HT1080 (cell line): ENCODE measurements around the gene MFAP3L. TPM values are rescaled to one million over a fixed set of nuclear protein-coding genes. Genes with fewer than 3 reads are reported as not detected.
A peak's percentile ranks its signal among the peaks of the same experiment; 100 is the strongest.

Experiments
- DNase-seq: peaks from one replicate; pipeline ENCODE4 v3.0.0-alpha.2; 2015; ENCODE audit warnings: low read depth
- total RNA-seq: library from RNA; depleted of rRNA; stranded (reverse); fragments of >200 nt; shearing (Covaris generic); gene quantifications from 2 replicates; pipeline ENCODE4 v1.2.3, GENCODE V29; 2014

The MFAP3L gene
- total RNA-seq, 1 experiment from 2014 or later: 18.2 TPM

DNA sequence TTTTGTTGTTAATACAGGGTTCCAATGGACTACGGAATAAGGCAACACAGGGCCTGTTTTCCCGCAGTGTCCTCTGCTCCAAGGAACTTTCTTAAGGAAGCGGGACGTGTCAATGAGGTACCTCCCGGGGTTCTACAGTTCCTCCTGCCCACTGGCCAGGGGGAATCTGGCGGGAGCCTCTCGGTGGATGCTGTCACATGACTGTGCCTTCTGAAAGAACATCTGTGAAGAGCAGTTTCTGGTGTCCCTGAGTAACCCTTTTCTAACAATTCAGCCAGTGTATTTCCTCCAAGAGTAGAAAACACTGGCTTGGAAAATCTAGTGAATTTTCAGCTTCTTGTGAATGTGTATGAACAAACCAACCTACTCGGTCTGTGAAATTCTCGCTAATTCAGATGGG, 32.7 kb downstream of the MFAP3L start:
- no peak for DNase-seq

DNA sequence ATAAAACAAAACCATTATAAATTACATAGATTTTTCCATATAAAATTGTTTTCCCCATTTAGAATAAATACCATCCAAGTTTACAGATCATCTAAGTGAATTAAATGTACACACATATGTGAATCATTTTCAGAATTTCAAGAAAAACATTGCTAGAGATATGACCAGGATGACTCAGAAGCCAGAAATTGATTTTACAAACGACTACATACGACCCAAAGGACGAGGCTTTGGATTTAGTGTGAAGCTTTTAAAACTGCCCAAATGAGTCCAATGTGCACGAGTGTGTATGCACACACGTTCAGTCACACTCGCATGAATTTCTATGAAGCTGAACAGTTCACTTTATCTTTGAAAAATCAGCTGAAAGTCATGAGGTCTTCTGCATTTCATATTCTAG, 37.9 kb downstream of the MFAP3L start:
- DNase-seq: no peak

DNA sequence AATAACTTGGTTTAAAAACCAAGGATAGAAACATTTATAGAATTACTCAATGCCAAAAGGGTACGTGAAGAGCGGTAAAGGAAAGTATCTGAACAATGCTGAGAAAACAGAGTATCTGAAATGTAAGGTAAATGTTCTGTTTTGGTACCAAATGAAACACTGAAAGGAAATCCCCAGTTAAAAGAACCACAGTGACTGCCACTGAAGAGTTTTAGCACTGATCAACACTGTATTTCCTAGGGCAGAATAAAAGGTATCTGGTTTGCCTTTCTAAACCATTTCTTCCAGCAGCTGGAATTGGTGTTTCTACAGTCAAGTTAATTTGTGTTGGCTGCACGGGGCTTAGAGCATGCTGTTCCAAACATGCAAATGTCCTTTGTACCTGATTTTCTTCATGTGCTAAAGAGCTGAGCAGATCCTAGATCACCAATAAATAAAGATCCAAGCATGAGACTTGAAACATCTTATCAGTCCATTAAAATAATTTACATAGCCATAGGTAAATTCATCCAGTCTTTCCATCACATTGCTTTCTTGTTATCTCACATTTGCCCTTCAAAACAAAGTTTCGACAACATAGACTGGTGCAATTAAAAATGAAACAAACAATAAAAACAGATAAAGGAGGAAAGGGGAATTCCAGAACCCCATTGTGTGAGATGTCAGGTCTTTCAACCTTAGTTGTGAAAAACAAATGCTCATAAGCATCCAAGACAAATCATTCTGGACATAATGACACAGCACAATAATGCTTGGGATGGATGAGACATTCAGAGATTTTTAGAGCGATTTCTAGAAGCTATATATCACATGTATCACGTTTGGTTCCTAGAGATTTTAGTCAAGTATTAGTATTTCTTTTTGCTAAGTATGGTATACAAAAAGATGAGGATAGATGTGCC, 38.6 kb downstream of the MFAP3L start:
- no peak for DNase-seq

DNA sequence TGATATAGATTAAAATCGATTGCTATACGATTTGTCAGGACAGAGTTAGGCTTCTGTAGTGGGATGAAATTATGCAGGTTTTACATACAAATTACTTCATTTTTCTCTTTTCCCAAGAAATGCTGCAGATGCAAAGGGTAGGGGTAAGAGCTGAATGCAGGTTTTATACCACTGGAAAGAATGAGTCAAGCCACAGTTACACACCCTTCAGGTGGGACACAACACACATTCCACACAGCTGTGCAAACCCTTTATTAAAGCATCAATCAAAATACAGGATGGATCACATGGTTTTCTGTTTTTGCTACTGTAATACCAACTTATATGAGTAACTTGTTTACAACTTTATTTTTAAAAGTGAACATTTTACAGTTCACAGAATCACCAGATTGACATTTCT, 39.8 kb downstream of the MFAP3L start:
- DNase-seq: no peak

DNA sequence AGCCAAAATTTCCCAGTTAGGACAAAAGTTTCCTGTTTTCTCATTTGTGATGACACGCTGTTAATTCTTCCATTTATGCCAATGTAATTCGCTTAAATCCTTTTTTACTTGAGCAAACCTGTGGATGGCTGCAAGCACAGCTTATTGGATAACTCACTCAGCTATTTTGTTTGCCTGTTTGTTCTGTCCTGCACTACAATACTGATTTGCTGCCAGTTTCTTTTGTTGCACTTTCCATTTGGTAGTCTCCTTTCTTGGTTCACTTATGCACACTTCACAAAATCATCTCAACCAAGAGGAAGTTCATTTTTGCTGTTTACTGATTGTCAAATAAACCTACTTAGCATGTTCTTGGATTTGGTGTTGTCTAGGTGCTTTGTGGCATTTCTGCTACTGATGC, 40.3 kb downstream of the MFAP3L start:
- DNase-seq: no peak

DNA sequence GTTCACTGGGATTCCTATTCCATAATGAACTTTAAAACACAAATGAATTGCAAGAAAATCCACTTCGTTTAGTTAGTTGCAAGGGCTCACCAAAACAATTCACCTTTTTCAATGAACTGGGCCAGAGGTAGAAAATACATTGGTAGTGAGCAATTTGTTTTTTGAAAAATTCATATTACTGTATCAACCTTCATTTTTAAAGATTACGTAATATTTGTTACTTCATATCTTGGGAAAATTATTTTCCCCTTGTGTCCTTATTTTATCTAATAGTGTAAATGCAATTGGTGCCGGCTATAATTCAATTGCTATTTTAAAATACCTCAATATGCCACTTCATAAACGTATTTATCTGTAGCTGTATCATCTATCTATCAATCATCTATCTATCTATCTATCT, 41.5 kb downstream of the MFAP3L start:
- no peak for DNase-seq

DNA sequence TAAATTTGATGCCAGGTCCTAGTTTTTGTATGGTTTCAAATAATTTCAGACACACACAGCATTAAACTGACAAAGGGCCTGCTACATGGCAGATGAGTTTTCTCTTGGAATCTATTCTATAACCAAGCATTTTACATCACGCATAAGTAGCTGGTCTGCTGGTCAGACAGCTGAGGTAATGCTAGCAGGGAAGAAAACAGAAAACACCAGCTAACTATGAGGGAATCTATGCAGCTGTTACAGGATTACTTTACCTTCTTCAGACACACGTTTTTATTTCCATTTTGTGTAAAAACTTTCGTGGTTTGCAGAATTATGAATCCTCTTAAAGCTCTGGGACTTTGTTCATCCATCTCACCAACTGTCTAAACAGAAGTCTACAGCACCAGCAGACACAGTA, 42.0 kb downstream of the MFAP3L start:
- DNase-seq: no peak

DNA sequence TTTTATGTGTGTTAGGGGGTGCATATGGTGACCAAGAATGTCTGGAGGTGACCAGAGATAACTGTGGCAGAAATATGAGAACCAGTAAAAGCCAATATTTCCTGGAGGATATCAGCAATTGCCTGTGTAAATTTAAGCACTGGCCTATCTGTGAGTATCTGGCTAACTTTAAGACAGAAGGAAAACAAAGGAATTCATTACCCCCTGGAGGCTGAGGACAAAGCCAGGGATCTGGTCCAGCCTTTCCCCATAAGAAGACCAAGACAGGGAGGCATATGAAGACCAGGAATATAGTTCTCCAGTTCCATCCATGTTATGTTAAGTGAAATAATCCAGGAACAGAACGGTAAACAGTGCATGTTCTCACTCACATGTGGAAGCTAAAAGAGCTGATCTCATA, 49.2 kb downstream of the MFAP3L start:
- no peak for DNase-seq

DNA sequence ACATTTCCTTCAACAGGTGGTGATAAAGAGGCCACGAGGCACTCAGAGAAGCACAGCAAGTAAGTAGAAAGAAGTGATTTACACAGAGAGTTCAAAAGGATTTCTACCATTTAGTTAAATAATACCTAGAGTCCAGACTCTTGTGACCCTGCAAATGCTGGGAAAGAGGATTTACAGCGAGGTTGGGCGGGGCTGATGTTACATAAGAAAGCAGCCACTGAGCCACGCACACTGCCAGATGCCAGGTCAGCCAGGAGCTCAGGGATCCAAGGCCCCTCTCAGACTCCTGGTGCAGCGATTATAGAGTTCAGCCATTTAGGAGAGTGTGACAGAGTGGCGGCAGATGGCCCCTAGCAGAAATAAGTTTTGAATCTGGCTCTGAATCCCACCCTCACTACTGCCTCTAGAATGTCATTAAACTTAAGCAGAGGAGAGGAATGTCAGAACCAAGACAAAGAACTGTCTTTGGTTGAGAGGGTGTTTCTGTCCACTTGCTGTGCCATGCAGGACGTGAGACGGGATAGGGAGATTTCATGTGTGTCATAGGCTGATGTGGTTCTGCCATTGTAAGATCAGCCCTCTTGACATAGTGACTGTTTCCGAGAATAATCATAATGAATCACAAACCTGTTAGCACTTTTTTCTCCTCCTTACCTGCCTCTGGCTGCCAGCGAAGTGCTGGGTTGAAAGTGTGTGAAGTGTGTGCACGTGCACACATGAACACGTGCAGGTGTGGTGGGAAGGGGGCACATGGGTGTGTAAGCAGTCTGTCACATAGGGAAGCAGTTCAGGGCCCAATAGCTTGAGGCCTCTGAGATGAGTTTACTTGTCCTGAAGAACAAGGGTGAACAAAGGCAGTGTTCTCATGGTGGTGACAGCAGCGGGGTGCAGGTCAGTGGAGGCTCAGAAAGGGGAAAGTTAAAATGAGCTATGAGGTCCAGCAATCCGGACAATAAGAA, 50.1 kb downstream of the MFAP3L start:
- DNase-seq: no peak

DNA sequence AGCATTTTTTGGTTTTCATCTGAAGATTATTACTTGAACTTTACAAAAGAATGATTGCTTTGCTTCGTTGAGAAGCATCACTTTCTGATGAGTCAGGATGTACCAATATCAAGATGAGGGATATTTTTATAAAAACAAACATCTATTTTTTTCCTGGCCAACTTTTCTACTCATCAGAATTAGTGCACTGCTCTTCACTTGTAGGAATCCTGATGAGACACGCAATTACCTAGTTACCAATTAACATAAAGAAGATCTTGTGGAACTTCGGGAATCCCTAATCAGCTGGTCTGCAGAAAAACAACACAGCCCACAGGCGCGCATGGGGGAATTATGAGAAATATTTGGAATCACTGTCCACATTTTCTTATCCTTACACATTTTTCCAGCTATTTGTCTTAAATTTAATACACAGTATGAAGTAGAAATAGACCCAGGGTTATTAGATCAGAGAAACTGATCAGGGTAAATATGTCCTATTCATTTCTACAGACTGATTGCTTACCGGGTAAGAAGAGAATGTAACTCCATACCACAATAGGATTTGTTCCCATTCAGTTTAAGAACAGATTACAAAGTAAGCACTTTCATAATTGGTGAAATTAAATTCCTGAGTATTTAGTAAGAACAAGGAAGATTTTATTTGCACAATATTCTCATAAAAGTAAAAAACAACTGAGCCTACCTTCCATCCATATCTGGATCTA, 50.9 kb downstream of the MFAP3L start:
- no peak for DNase-seq

DNA sequence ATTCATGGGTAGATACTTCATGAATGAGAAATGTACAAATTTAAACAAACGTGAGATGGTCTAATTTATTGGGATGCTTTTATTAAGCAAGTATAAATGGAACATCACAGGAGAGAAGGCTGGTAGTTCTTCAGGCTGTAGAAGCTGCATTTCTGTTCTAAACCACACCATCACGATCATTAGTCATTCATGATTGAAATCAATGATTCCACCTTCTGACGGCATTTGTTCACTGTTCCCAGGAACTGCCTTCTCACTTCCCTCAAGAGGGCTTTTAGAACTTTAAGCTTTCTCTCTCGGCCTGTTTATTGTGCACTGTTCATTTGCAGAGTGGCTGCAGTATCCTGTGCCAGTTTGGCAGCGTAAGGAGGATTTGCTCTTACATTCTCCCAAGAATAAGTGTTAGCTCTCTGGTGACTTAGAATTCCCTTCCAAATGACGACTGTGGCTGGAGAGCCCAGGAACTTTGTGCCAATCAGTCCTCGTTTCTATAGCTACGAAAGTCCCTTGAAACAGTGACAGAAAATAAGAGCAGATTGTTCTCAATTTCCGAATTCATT, 54.7 kb downstream of the MFAP3L start:
- DNase-seq: no peak

DNA sequence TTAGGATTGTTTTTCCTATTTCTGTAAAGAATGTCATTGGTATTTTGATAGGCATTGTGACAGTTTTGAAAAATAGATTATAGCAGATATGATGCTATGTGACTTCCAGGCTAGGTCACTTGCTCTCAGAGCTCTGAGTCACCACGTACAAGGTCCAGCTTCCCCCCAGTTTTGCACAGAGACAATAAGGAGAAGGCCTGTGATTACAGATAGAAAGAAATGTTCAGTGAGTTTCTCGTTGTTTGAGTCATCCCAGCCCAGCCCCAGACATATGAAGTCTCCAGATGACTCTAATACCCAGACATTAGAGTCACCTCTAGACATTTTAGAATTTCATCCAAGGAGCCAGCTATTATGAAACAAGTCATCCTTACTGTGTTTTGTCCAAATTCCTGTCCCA, 57.2 kb downstream of the MFAP3L start:
- peak; percentile 76 for DNase-seq

DNA sequence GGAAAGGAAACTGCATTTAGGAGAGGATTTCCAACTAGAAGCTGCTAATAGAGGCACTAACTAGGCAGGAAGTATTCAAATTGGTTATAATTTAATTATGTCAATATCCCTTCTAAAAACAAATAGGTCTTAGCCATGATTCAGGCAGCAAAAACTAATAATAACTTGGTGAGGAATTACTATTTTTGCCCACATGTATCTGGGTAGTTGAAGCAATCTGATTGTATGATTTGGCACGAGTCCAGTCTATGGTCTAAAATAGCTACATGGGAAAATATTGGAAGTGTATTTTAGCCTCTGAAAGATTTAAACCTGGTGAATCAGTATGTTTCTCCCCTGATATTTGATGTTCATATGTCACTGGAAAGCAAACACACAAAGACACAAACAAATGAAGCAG, 62.2 kb downstream of the MFAP3L start:
- DNase-seq: no peak

DNA sequence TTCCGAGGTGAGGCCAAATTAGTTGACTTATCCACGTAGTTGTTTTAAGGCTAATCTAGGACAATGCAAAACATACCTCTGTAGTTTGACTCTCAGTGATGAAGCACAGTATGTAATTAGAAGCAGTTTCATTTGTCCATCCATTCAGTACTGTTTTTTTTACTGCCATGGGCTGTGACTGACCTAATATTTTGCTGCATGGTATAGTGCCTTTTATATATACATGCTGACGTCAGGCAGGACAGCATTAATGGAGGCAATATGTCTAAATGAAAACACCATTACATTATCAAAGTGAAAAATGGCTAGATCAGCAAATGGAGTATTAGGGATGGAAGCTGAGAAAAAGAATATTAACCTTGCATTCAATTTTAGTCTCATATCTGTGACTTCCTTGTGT, 66.9 kb downstream of the MFAP3L start:
- no peak for DNase-seq

DNA sequence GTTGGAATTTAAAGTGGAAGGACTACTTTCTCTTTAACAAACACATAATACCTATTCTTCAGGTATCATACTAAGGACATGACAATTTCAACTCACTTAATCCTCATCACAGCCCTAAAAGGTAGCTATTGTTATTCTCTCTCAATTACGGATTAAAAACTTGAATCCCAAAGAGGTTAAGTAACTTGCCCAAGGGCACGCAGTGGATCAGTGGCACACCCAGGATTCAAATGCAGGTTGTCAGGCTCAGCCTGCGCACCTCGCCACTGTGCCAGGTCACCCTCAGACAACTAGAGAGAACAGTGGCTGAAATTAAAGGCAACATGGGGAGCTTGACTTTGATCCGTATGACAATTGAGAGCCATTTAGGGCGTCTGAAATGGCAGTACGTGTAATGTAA, 67.6 kb downstream of the MFAP3L start:
- no peak for DNase-seq

DNA sequence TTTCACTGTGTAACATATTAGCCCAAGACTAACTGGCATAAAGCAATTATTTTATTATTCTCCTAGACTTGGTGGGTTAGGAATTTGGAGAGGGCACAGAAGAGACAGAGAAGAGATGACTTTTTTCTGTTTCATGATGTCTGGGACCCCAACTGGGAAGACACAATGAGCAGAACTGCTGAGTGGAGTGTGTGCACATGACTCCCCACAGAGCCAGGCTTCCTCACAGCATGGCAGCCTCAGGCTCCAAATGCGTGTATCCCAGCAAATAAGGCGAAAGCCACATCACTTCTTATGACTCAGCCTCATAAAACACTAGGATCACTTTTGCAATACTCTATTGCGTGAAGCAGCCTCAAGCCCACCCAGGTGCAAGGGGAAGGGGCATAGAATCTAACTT, 68.4 kb downstream of the MFAP3L start:
- DNase-seq: peak; percentile 32

DNA sequence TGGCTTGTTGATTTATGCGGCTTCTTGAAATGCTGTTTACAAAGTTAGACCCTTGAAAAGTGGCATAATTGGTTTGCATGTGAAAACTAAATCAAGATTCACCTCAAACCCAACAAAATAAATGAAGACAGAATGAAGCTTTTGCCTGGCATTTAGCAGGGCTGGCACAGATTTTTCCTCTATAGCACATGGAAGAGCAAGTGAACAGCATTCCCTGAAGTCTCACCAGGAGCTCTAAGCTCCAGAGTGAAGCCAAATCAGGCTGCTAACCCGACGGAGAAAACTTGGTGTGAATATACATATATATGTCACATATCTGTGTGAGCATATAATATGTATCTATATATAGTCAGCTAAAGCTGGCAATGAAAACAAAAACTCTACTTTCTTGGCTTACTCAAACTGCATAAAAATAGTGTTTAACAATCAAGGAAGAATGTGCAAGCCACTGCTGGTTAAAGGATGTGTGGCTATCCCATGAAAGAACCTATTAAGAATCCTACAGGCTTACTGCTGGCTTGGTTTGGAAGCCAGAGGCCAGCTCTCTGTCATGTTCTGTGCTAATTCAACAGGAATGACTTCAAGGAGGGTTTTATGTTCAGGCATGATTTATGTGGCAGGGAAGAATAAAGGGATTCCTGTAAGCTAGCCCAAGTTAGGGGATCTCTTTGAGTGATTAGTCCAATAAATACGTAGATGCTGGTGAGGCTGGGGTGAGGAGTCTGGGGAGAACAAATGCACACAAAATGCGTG, 69.9 kb downstream of the MFAP3L start:
- DNase-seq: no peak

DNA sequence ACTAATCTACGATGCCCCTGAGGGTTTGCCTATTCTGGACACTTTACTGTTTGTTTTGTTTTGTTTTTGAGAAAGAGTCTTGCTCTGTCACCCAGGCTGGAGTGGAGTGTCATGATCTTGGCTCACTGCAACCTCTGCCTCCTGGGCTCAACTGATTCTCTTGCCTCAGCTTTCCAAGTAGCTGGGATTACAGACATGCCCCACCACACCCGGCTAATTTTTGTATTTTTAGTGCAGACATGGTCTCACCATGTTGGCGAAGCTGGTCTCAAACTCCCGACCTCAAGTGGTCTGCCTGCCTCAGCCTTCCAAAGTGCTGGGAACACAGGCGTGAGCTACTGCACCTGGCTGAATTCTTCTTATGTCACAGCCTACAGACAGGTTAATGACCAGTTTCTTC, 70.7 kb downstream of the MFAP3L start:
- no peak for DNase-seq

DNA sequence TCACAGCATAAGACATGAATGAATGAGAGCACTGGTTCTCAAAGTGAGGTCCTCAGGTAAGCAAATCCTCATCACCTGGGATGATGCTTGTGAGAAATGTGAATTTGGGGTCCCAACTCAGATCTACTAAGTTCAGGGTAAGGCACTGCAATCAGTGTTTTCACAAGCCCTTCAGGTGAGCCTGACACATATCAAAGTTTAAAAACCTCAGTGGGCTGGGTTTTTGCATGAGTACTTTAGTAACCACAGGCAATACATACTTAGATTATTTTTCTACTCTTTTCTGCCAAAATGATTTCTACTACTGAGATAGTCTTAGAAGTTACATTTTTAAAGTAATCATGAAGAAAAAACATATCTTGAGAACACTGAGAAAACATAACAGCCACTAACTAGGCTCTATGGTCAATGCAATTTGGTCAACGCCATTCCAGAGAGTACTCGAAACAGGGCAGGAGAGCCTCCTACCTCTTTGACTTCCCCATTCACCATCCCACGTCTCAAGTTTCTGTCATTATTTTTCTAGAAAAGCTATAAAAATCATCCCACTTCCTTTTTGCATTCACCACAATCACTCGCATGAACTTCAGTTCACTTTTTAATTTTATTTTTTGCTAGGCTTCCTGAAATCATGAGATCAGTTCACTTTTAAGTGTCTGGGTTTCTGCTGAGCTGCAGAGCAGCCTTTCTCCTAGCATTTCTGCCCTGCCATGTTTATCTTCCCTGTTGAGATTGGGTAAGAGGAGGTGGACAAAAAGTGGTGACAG, 73.8 kb downstream of the MFAP3L start:
- no peak for DNase-seq

DNA sequence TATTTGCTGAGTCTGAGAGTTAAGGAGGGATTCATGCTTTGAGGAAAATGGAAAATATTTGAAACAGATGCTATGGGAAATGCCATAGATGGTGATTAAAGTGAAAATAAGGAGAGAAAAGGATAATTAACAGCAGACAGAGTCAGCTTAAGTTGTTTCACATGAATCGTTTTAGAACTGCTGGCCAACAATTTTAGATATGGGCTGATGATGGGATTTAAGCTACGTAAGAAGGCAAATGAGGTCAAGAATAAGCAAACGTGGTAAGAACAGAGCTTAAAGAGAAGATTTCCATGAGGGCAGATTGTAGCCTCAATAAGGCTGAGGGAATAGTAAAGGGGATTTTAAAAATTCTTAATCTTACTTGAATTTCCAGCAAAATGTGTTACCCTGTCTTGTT, 77.9 kb downstream of the MFAP3L start:
- DNase-seq: no peak
